GM18519 (cell line): Measurements from ENCODE around the gene ARHGDIG.

Experiments
- ATAC-seq: cut with Tn5 transposase; IDR thresholded peaks from one replicate; pipeline ENCODE4 v1.9.1; 2021; ENCODE audit warnings: mild to moderate bottlenecking, moderate library complexity; ENCODE audit not compliant: unreplicated experiment, low FRiP score

ARHGDIG gene

GRCh38 chr16:279531-279930, 860 bp upstream of the ARHGDIG start:
- no peak for ATAC-seq

DNA sequence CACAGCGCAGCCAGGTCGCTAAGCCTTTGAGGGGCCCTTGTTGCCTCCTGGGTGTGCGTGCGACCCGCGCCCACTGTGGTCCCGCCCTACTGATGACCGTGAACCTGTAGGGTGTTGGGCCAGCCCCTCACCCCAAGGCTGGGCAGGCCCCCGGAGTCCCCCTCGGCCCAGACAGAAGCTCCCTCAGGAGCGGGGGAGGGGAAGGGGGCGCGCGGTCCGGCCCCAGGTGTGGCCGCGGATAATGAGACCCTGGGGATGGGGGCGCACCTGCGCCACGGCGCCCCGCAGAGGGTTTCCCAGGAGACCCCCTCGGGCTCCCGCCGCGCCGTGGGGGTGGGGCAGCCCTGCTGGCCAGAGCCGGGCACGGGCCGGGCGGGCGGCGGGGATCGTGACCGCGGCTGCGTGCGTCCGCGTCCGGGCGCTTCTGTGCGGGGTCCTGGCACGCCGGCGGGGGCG, 358 bp upstream of the ARHGDIG start:
- ATAC-seq, result no peak

DNA sequence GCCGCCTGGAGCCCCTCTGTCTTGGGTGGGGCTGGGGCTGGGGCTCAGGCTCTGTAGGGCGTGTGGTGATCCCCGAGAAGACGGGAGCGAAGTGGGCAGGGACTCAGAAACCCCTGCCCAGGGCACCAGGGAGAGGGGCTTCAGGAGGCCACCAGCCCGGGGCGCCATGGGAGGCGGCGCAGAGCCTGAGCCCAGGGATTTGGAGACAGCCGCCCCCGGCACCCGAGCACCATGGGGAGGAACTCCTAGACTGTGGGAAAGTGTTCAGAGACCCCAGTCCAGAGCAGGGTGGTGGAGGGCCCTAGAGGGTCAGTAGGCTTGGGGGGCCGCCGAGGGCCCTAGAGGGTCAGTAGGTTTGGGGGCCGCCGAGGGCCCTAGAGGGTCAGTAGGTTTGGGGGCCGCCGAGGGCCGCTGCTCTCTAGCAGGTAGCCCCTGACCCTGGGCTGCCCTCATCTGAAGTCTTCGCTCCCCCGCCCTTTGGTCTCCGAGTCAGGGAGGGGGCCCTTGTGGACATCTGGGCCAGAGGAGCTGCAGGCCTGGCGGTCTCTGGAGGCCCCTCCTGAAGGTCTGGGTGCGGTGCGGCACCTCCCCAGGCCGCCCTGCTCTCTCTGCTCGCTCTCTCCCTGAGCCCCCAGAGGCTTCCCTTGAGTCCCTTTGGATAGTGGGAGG, 734 bp downstream of the ARHGDIG start:
- no peak for ATAC-seq

DNA sequence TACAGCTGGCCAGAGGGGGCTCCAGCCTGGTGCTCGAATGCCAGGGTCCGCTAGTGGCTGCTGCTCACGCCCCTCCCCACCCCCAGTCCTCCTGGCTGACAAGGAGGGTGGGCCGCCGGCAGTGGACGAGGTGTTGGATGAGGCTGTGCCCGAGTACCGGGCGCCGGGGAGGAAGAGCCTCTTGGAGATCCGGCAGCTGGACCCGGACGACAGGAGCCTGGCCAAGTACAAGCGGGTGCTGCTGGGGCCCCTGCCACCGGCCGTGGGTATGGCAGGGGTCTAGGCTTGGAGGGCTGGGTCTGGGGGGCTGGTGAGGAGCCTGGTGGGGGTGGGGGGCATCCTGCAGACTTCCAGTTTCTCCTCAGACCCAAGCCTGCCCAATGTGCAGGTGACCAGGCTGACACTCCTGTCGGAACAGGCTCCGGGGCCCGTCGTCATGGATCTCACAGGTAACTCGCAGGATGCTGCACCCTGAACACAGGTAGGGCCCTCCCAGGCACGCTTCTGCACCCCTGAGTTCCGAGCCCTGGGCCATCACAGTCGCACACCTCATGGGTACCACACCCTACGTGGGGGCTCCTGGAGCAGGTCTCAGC, 1.4 kb downstream of the ARHGDIG start:
- ATAC-seq, result no peak

DNA sequence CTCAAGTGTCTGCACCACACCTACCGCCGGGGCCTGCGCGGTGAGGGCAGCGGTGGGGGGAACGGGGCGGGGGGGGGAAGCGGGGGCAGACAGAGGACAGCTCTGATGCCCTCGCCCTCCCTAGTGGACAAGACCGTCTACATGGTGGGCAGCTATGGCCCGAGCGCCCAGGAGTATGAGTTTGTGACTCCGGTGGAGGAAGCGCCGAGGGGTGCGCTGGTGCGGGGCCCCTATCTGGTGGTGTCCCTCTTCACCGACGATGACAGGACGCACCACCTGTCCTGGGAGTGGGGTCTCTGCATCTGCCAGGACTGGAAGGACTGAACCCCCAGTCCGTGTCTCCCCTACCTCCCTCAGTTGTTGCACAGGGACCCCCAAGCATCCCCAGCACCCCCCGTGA, 2.1 kb downstream of the ARHGDIG start:
- no peak for ATAC-seq

DNA sequence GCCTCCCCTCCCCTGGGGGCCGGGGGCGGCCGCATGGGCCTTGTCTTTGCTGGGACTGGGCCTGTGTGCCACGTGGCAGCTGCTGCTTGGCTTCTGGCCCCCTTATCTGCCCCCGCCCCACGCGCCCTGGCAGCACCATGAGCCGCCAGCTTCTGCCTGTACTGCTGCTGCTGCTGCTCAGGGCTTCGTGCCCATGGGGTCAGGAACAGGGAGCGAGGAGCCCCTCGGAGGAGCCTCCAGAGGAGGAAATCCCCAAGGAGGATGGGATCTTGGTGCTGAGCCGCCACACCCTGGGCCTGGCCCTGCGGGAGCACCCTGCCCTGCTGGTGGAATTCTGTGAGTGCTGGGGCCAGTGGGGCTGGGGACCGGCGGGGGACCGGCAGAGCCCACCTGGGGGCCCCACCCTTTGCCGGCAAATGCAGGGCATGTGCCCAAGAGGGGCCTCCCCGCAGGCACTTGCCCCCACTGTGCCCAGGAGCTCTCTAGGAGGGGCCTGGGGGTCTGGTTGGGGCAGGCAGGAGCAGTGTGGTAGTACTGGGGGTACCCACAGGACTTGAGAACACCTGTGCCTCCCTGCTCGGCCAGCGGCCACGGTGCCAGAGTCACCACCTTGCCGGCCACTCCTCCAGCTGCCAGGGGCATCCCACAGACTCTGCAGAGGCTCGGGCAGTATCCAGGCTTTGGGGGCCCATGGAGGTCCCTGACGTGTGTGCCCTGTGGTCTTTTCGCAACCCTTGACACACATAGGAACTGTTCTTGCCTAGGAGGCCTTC, 2.8 kb downstream of the ARHGDIG start, which contains the start of gene PDIA2:
Gene PDIA2 (plus strand): TSS at position 132 of the 773 bp plus-strand sequence. CDS start 6 bp downstream, at position 138.
- ATAC-seq, result no peak

DNA sequence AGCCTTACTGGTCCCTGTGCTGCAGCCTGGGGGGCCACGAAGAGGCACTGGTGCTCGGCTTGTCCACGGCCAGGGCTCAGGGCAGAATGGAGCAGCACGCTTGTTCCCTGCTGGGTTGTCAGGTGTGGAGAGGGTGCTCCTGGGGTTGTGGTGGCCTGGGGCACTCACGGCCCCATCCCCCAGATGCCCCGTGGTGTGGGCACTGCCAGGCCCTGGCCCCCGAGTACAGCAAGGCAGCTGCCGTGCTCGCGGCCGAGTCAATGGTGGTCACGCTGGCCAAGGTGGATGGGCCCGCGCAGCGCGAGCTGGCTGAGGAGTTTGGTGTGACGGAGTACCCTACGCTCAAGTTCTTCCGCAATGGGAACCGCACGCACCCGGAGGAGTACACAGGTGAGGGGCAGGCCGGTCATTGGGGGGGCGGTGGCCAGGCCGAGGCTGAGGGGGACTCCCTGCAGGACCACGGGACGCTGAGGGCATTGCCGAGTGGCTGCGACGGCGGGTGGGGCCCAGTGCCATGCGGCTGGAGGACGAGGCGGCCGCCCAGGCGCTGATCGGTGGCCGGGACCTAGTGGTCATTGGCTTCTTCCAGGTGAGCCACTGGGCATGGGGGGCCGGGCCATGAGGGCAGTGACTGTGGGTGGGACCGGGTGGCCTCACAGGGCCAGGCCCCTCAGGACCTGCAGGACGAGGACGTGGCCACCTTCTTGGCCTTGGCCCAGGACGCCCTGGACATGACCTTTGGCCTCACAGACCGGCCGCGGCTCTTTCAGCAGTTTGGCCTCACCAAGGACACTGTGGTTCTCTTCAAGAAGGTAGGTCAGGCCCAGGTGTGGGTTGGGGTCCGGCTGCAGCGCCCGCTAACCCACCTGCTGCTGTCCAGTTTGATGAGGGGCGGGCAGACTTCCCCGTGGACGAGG, 4.1 kb downstream of the ARHGDIG start:
- ATAC-seq, result no peak

DNA sequence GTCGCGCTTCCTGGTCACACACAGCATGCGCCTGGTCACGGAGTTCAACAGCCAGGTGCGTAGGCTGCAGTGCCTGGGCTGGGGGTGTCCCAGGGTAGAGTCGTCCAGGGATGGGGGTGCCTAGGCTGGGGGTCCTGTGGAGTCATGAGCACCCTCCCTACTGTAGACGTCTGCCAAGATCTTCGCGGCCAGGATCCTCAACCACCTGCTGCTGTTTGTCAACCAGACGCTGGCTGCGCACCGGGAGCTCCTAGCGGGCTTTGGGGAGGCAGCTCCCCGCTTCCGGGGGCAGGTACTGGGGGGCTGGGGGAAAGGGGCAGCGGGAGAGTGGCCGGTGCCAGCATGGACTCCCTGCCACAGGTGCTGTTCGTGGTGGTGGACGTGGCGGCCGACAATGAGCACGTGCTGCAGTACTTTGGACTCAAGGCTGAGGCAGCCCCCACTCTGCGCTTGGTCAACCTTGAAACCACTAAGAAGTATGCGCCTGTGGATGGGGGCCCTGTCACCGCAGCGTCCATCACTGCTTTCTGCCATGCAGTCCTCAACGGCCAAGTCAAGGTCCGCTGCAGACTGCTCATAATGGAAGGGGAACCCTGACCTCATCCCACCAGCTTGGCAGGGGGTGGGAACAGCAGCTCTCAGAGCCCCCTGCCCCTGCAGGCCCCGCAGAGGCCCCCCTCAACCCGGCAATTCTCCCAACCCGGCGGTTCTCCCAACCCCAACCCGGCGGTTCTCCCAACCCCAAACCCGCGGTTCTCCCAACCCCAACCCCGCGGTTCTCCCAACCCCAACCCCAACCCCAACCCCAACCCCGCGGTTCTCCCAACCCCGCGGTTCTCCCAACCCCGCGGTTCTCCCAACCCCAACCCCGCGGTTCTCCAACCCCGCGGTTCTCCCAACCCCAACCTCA, 5.0 kb downstream of the ARHGDIG start:
- ATAC-seq, result no peak

DNA sequence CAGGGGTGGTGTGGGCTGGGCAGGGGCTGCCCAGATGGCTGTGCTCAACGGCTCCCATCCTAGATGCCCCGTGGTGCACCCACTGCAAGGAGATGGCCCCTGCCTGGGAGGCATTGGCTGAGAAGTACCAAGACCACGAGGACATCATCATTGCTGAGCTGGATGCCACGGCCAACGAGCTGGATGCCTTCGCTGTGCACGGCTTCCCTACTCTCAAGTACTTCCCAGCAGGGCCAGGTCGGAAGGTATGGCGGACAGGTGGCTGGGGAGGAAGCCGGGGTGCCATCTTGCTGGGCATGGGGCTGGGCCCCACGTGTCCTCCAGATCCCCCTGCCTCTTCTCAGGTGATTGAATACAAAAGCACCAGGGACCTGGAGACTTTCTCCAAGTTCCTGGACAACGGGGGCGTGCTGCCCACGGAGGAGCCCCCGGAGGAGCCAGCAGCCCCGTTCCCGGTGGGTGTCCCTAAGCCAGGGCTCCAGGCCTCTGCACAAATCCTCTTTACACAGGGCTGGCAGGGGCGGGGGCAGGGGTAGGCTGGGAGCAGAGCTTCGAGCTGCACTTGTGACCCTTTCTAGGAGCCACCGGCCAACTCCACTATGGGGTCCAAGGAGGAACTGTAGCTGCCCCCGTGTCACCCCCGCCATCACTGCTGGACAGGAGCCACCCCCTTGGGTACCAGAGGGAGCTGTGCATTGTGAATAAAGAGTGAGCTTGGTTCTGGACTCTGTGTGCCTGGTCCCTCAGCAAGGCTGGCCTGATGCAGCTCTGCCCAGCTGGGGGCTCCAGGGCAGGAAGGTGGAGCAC, 6.3 kb downstream of the ARHGDIG start:
- no peak for ATAC-seq

DNA sequence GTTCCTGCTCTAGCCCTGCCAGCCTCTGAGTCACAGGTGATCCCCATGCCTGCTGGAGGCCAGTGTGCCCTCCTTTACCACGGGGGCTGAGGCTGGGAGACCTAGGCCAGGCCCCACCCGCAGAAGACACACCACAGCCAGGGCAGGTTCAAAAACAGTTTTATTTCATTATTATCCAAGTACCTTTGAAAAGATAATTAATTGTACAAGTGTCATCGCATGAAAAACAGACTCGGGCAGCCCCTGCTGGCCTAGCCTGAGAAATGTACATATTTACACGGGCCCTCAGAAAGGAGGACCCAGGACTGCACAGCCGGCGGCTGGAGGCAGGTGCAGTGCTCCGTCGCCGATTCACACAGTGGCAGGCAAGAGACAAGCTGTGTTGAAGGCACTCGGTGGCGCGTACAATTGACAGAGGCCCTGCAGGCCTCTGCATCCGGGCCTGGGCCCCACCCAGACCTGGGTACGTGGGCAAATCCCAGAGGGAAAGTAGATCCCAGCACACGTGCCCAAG, 7.0 kb downstream of the ARHGDIG start:
- no peak for ATAC-seq

DNA sequence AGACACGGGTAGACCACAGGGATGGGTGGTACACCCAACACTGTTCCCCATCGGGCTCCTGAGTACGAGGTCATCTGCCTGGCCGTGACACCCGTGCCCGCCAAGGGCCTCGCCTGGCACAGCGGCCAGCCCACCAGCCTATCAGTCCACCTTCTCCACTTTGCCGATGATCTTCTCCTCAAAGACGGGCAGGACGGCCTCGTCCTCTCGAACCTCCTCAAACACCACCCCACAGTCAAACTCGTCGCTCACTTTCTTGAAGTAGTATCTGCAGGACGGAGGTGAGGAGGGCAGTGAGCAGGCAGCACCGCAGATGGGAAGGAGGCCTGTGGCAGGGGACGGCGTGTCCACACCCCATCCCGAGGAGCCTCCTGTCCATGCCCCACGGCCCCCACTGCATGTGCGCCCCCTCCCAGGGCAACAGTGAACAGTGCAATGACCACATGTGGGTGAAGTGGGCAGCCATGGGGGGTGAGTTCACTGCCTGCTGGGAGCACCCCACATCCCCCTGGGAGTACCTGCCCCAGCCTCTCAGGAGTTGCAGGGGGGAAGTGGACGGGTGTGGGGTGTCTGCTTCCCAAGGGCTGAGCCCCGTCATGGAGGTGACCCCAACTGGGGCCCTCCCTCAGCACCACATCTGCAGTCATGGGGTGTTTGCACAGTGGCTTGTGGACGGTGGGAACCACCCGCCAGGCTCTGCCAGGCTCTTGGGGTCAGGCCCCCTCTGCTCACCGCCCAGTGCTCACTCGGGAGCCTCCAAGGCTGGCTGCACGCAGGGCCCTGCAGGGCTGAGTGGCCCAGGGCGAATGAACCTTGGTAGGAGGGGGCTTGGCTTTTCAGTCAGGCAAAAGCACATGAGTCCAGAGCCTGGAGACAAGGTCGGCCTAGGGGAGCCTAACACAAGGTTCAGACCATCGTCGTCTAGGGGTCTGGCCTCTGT, 7.9 kb downstream of the ARHGDIG start:
- ATAC-seq, result no peak

- ATAC-seq, result no peak
Observed at GRCh38 chr16:289395-289997, 9.1 kb downstream of the ARHGDIG start.

DNA sequence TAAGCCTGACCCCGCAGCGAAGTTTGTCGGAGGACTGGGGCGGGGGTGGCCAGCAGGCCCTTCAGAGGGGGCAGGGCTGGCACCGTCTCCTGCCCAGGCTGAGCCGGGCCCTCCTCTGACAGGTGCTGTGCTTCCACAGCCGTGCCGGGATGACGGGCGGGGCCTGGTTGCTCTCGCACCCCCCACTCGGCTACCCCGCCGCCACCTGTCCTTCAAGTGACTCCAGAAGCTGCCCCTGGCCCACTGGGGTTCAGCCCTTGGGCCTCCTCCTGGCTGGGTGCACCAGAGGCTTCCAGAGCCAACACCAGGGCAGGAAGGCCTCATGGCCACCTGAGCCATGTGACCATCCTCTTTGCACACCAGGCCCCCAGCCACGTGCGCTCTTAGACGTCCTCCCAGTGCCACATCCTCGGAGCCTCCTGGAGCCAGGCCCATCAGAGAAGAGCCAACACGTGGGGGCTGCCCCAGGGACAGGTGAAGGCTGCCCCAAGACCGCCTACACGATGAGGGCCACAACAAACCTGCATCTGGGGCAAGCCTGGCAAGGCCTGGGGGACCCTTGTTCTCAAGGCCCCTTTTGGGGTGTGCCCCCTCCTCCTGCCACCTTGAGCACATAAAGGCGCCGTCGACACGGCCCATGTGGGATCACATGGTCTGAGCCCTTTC, 9.8 kb downstream of the ARHGDIG start:
- no peak for ATAC-seq

DNA sequence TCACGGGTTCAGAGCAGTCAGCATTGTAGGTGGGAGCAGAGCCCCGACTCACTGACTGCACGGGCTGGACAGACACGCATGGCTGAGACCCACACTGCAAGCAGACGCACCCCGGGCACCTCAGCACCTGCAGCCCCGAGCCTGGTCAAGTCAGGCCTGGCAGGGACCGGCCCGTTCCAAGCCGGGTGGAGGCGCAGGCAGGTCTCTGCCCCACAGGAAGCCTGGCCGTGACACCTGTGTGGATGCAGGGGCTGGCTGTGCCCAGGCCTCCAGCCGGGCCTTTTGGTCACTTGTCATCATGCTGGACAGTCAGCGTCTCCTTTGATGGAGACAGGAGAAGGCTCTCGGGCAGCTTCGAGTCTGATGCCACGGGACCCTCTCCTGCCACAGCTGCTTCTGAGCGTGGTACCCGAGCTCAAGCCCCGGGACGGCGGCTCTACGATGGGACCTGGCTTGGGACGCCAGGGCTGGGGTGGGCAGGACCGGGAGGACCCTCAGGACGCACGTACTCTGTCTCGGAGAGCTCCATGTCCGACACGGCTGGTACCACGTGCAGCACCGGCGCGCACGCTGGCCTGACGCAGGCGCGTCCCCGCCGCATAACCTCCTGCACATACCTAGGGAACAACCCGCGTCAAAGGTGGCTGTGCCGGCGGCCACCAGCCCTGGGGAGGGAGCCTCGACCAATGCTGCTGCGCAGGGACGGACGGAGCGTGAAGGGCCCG, 10.5 kb downstream of the ARHGDIG start:
- ATAC-seq, result no peak

DNA sequence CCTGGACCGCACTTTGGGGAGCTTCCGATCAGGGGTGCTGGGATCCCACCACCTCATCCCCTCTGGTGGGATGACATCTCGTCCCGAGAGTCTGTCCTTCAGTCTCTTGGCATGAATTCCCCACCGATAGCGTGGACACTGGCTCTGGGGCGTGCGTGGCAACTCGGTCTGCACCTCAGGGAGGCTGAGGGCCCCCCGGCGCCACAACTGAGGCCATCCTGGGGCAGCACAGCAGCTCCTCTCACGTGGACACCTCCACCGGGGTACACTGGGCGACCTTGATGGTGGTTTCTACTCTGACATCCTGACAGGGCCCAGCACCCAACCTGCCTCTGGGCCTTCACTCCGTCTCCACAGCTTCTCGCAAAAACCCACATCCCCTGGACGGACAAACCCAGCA, 11.1 kb downstream of the ARHGDIG start:
- no peak for ATAC-seq
